Psoas muscle (tissue), 8 donors: ENCODE measurements around the gene RASGEF1C. TPM values are rescaled to one million over a fixed set of nuclear protein-coding genes. Genes with fewer than 3 reads are reported as not detected.

Source experiments
- ATAC-seq, 4 donors: fragments of 200-7000 bp; cut with Tn5 transposase; one replicate each; pipeline ENCODE4 v1.9.1; 2020; ENCODE audit warnings: moderate library complexity in 3 of 4, mild to moderate bottlenecking in 2 of 4
- DNase-seq, 2 donors: peaks; one replicate each; pipeline ENCODE4 v3.0.0-alpha.2; 2020
- H3K27ac ChIP-seq: fragments of 200-600 bp; one replicate; pipeline ENCODE4 v1.8.0; 2022
- H3K27me3 ChIP-seq, 3 donors: fragments of 200-600 bp in 1 of 3; one replicate each; pipeline versions ENCODE4 v1.6.1 to v1.8.0; 2013 to 2022; ENCODE audit warnings: low read length in 2 of 3, mild to moderate bottlenecking in 2 of 3, moderate library complexity in 1 of 3; ENCODE audit not compliant: insufficient read depth in 3 of 3
- H3K36me3 ChIP-seq, 2 donors: fragments of 200-600 bp in 1 of 2; one replicate each; pipeline versions ENCODE4 v1.6.1 to v1.8.0; 2013 to 2022; ENCODE audit warnings: low read depth in 1 of 2, mild to moderate bottlenecking in 1 of 2, moderate library complexity in 1 of 2; ENCODE audit not compliant: insufficient read depth in 1 of 2
- H3K4me1 ChIP-seq: fragments of 200-600 bp; one replicate; pipeline ENCODE4 v1.8.0; 2022
- H3K4me3 ChIP-seq: fragments of 200-600 bp; one replicate; pipeline ENCODE4 v1.8.0; 2022; ENCODE audit warnings: mild to moderate bottlenecking
- H3K9me3 ChIP-seq: fragments of 200-600 bp; one replicate; pipeline ENCODE4 v1.8.0; 2022
- CTCF ChIP-seq: fragments of 200-600 bp; IDR thresholded peaks from one replicate; pipeline ENCODE4 v1.8.0; 2022; ENCODE audit warnings: antibody characterized with exemption
- WGBS, 3 donors: extraction: QIAGEN DNeasy Blood & Tissue Kit; methylation state at CpG; one replicate each; pipeline versions ENCODE4 v1.1.6 to v1.1.7; 2013; 5-methylcytosine and 5-hydroxymethylcytosine counted together
- intact Hi-C, 2 donors: fragments of 100-400 bp; cut with DNase I; formaldehyde crosslinking; loops; one replicate each; pipeline versions ENCODE4 v1.11.0 to v1.14.2; 2022
- polyA plus RNA-seq, 3 donors: library from polyadenylated mRNA; stranded (reverse); fragments of 200-250 nt; gene quantifications; one replicate each; pipeline ENCODE4 v1.2.3, GENCODE V29; 2013
- total RNA-seq, 4 donors: library from RNA; stranded (reverse); fragmentation: NEBNext Ultra II Directional in 2 of 4; extraction: Animal tissue kit (Norgen Biotek cat#: 25700) in 2 of 4; gene quantifications; one replicate each; pipeline versions ENCODE4 v1.2.1 to v1.2.4, GENCODE V29; 2021 to 2023
- donor health status: healthy with polysubstance abuse.
- donor health status: DM: no; HTN: no; CAD: no; lungs with moderate emphysema.
- donor health status: Bipolar disorder and iron deficiency.
- donor health status: healthy.
- donor health status: DM: yes; HTN: yes; CAD: no.
- donor health status: DM: no; HTN: no; CAD: no.
- donor health status: DM: no; HTN: no; CAD: no.
- donor health status: DM: yes; HTN: yes; CAD: no.

RASGEF1C gene
- total and polyA plus RNA-seq, 7 donors, result 0.03 to 0.05 (median 0.04) TPM; not detected in 4

GRCh38 chr5:180216646-180217171 lies 7.7 kb upstream of the RASGEF1C start:
- intact Hi-C loops, result no loop called here
- Histone ChIP-seq H3K27ac (no peak overlapping the region), H3K4me3 (no peak overlapping the region), H3K36me3 (no peaks in the 10 kb centered on the region), H3K27me3 (peaks cover 0 to 7% (median 0%) of the 10 kb centered on the region in 3 donors), H3K4me1 (no peaks in the 10 kb centered on the region), H3K9me3 (peaks cover 31% of the 10 kb centered on the region)
- 87 to 89% (median 87%) methylated on average over 15 of the region's 15 CpGs for WGBS, 3 donors
- ATAC-seq (no peak), DNase-seq (no peak)
- no peak for TF ChIP-seq CTCF

DNA sequence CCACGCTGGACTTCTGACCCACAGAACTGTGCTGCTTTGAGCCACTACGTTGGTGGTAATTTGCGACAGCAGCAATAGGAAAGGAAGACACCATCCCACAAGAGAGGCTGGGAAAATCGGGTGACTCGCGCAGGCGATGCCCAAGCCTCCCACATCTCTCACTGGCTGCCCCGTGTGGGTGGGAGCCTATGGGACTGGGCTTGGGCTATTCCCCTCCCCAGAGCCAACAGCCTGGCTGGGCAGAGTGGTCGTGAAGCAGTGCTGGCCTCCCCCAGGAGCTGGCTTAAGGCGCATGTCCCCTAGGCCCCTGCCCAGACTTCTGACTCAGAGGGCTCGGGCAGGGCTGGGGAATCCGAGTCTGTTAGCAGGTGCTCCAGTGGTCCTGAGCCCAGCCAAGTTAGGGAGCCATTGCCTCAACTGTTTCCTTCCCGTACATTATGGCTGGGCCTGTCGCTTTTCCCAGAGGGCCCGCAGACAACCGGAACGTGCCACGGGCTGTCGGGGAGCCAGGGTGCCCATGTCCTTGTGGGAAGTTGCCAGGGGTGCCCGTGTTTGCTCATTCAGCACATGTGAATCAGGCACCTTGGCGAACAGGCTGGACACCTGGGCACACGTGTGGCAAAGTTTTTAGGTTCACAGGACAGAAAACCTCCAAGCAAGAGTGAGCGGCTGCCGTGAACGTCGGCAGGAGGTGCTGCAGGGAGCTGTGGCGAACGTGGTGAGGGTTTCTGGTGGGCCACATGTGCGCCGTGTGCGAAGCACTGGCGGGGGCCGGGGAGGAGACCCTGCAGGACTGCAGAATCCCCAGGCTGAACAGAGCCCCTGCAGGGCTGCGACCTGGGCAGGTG lies 7.0 kb upstream of the RASGEF1C start:
- no peak overlapping the region for H3K27ac ChIP-seq
- no peaks in the 10 kb centered on the region for H3K36me3 ChIP-seq
- H3K4me1 ChIP-seq, result no peaks in the 10 kb centered on the region
- 78 to 82% (median 78%) methylated on average over 34 of the region's 34 CpGs for WGBS, 3 donors
- peaks cover 31% of the 10 kb centered on the region for H3K9me3 ChIP-seq
- ATAC-seq (no peak), DNase-seq (no peak)
- no peak for TF ChIP-seq CTCF
- intact Hi-C loops, result no loop called here
- peaks cover 0 to 10% (median 0%) of the 10 kb centered on the region in 3 donors for H3K27me3 ChIP-seq
- H3K4me3 ChIP-seq, result no peak overlapping the region

- no peaks in the 10 kb centered on the region for H3K4me1 ChIP-seq
- H3K27me3 ChIP-seq, result peaks cover 0 to 19% (median 0%) of the 10 kb centered on the region in 3 donors
- no peaks in the 10 kb centered on the region for H3K36me3 ChIP-seq
- H3K9me3 ChIP-seq, result peaks cover 31% of the 10 kb centered on the region
- H3K4me3 ChIP-seq, result no peak overlapping the region
- intact Hi-C loops, result no loop called here
- TF ChIP-seq CTCF, result no peak
- no peak overlapping the region for H3K27ac ChIP-seq
- ATAC-seq, result no peak
- DNase-seq, result no peak
- WGBS, 3 donors, result 83 to 84% (median 83%) methylated on average over 21 of the region's 21 CpGs
Observed at GRCh38 chr5:180214870-180215770, 6.1 kb upstream of the RASGEF1C start.

GRCh38 chr5:180213657-180214207 lies 4.7 kb upstream of the RASGEF1C start:
- WGBS, 3 donors, result 86 to 88% (median 87%) methylated on average over 5 of the region's 5 CpGs
- ATAC-seq, result no peak

More at GRCh38 chr5:180213657-180214207, 4.7 kb upstream of the RASGEF1C start:
- H3K36me3 ChIP-seq, result no peaks in the 10 kb centered on the region
- peaks cover 0 to 29% (median 0%) of the 10 kb centered on the region in 3 donors for H3K27me3 ChIP-seq
- no peak for DNase-seq
- no peak for TF ChIP-seq CTCF
- no peaks in the 10 kb centered on the region for H3K4me1 ChIP-seq
- H3K4me3 ChIP-seq, result no peak overlapping the region
- no peak overlapping the region for H3K27ac ChIP-seq
- H3K9me3 ChIP-seq, result peaks cover 22% of the 10 kb centered on the region
- intact Hi-C loops, result no loop called here
